ENCODE measurements around the gene RBM4B. TPM values are rescaled to one million over a fixed set of nuclear protein-coding genes. Genes with fewer than 3 reads are reported as not detected.

Gene RBM4B
- total RNA-seq, 1 donor from 2014 or later = 61.2 TPM

DNA sequence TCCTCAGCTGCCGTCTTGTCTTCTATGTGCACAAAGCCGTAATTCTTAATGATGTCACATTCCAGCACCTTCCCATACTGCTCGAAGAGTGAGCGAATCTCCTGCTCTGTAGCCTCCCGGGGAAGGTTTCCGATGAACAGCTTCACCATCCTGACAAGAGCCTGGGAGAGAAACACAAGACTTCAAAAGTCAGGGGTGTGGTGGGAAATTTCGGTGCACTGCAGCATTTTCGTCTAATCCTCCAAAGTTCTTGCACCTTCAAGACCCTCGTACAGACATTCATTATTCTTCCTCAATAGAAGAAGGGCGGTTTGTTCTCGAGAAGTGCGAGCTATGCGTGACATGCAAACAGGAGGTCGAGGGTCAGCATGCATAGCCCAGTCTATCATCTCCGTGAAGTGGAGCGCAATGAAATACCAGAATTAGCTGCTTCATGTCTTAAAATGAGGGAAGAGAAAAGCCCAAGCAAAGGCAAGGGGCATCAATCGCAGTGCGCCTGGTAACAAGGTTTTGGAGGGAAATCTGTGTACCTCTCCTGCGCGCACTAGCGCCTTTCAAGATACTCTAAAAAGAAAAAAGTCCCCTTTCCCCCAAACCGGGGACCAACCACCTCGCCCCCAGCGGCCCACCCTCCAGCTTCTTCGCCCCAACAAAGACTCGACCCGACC lies 622 bp downstream of the RBM4B start:
- no peak for DNase-seq
- Mint-ChIP-seq H3K4me3 (ENCODE audit: unreplicated experiment) (peak overlapping the region; percentile 98), H3K36me3 (ENCODE audit: unreplicated experiment) (no peaks in the 10 kb centered on the region)

DNA sequence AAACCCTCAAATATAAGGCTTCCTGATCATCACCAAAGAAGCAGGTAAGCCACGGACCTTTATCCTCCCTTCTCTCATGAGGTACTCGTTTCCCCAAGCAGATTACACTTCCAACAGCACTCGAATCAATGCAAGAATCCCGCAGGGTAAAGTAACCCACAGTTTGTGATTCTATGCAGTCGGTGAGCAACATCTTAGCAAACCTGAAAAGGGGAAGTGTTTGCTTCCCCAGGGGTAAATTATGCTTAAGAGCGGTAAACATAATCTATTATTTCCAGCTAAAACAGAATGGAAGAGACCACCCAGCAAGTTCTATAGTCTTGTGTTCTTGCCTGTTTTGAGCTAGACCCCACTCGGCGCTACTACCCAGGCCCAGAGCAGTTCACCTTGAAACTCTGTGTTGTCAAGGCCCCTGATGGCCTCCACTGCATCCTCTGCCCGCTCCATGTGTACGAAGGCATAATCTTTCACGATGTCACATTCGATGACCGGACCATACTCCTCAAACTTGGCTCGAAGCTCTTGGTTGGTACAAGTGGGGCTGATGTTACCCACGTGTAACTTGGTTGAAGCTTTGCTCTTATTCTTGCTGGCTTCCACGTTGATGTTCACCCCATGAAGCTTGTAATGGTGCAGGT lies 1.3 kb downstream of the RBM4B start:
- H3K27me3 Mint-ChIP-seq (ENCODE audit: unreplicated experiment) = peaks cover 11% of the 10 kb centered on the region
- H3K36me3 Mint-ChIP-seq (ENCODE audit: unreplicated experiment) = no peaks in the 10 kb centered on the region
- TF ChIP-seq, protein P1, sequence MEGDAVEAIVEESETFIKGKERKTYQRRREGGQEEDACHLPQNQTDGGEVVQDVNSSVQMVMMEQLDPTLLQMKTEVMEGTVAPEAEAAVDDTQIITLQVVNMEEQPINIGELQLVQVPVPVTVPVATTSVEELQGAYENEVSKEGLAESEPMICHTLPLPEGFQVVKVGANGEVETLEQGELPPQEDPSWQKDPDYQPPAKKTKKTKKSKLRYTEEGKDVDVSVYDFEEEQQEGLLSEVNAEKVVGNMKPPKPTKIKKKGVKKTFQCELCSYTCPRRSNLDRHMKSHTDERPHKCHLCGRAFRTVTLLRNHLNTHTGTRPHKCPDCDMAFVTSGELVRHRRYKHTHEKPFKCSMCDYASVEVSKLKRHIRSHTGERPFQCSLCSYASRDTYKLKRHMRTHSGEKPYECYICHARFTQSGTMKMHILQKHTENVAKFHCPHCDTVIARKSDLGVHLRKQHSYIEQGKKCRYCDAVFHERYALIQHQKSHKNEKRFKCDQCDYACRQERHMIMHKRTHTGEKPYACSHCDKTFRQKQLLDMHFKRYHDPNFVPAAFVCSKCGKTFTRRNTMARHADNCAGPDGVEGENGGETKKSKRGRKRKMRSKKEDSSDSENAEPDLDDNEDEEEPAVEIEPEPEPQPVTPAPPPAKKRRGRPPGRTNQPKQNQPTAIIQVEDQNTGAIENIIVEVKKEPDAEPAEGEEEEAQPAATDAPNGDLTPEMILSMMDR (IDR thresholded peaks at IDR 0.05; ENCODE audit: partially characterized antibody, unreplicated experiment) = no peak
- no peak for DNase-seq
- peaks cover 12% of the 10 kb centered on the region for H3K9me3 Mint-ChIP-seq (ENCODE audit: unreplicated experiment)
- H3K4me1 Mint-ChIP-seq (ENCODE audit: low read depth, unreplicated experiment) = peaks cover 15% of the 10 kb centered on the region
- H3K4me3 Mint-ChIP-seq (ENCODE audit: unreplicated experiment) = peak overlapping the region; percentile 98
- H3K27ac Mint-ChIP-seq (ENCODE audit: unreplicated experiment) = peak overlapping the region; percentile 35

More for the DNA sequence above, 622 bp downstream of the RBM4B start:
- TF ChIP-seq, protein P1 (IDR thresholded peaks at IDR 0.05; ENCODE audit: partially characterized antibody, unreplicated experiment) = no peak
- H3K27me3 Mint-ChIP-seq (ENCODE audit: unreplicated experiment) = peaks cover 11% of the 10 kb centered on the region
- H3K9me3 Mint-ChIP-seq (ENCODE audit: unreplicated experiment) = peaks cover 15% of the 10 kb centered on the region
- H3K27ac Mint-ChIP-seq (ENCODE audit: unreplicated experiment) = peak overlapping the region; percentile 95
- peaks cover 15% of the 10 kb centered on the region for H3K4me1 Mint-ChIP-seq (ENCODE audit: low read depth, unreplicated experiment)

DNA sequence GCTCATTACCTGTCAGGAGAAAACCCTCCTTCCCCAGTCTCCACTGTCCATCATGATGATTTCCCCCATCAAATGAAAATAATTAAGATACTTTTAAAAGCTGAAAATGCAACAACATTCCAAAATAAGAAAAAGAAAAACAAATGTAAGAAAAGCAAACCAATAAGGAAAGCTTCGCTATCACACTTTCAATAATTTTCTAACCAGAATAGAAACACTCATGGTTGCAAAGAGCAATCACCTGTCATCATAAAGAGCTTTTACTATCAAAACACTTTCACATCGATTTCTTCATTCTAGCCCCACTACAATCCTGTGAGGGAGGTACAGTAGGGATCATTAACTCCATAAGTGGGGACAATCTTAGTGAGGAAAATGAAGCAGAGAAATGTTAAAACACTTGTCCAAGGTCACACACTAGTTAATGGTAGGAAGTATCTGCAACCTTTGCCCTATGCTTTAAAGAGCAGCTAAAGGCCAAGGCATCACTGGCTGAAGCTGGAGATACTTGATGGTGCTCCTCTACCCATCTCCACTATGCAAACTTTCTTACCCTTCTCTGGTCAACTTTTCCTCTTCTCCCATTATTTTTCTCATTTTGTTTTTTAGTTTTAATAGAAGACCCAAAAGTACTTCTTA lies 2.6 kb downstream of the RBM4B start:
- peaks cover 15% of the 10 kb centered on the region for H3K4me1 Mint-ChIP-seq (ENCODE audit: low read depth, unreplicated experiment)
- no peak for DNase-seq
- peak overlapping the region; percentile 72 for H3K4me3 Mint-ChIP-seq (ENCODE audit: unreplicated experiment)
- H3K27ac Mint-ChIP-seq (ENCODE audit: unreplicated experiment) = no peak overlapping the region
- no peaks in the 10 kb centered on the region for H3K36me3 Mint-ChIP-seq (ENCODE audit: unreplicated experiment)
- peaks cover 13% of the 10 kb centered on the region for H3K27me3 Mint-ChIP-seq (ENCODE audit: unreplicated experiment)
- H3K9me3 Mint-ChIP-seq (ENCODE audit: unreplicated experiment) = peaks cover 8% of the 10 kb centered on the region
- TF ChIP-seq, protein P1 (IDR thresholded peaks at IDR 0.05; ENCODE audit: partially characterized antibody, unreplicated experiment) = no peak

DNA sequence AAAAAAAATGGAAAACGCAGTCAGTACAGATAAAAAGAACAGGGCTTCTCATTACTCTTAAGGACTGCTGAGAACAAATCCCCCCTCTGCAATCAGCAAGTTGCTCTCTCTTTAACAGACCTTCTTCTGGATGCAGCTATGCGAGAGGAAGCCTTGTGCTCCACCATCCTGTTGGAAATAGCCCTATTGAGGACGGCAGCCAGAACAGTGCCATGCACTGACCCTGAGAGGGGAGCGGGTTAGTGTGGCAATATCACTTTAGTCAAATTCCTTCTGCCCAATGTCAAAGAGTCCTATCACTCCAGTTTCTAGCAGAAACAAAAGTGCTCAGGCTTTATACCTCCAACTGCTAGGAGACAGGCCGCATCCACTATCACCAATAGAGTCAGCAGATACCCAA lies 6.9 kb downstream of the RBM4B start:
- Mint-ChIP-seq H3K9me3 (ENCODE audit: unreplicated experiment) (peaks cover 2% of the 10 kb centered on the region), H3K27ac (ENCODE audit: unreplicated experiment) (no peak overlapping the region)

More for the DNA sequence above, 6.9 kb downstream of the RBM4B start:
- H3K27me3 Mint-ChIP-seq (ENCODE audit: unreplicated experiment) = peaks cover 2% of the 10 kb centered on the region
- no peak overlapping the region for H3K4me3 Mint-ChIP-seq (ENCODE audit: unreplicated experiment)
- no peak for DNase-seq
- peaks cover 10% of the 10 kb centered on the region for H3K4me1 Mint-ChIP-seq (ENCODE audit: low read depth, unreplicated experiment)
- no peaks in the 10 kb centered on the region for H3K36me3 Mint-ChIP-seq (ENCODE audit: unreplicated experiment)
- TF ChIP-seq, protein P1 (IDR thresholded peaks at IDR 0.05; ENCODE audit: partially characterized antibody, unreplicated experiment) = no peak

Measured in glutamatergic neuron (in vitro differentiated cells).